K562 (cell line): ENCODE measurements around the gene TXNL1. TPM values are rescaled to one million over a fixed set of nuclear protein-coding genes. Genes with fewer than 3 reads are reported as not detected.

ENCODE experiments used
- CBX3 ChIP-seq, 2 experiments: IDR thresholded peaks; 1 replicate in 1 of 2; 2 replicates in 1 of 2; pipeline ENCODE4 v1.6.1; 2012; ENCODE audit warnings: inconsistent platforms in 2 of 2, low read length in 2 of 2, borderline replicate concordance in 1 of 2, control low read depth in 1 of 2
- EZH2 ChIP-seq: IDR thresholded peaks from 2 replicates; pipeline ENCODE4 v1.6.1; 2012; ENCODE audit warnings: low read depth, mild to moderate bottlenecking, inconsistent platforms, low read length, borderline replicate concordance
- FOXM1 ChIP-seq, 2 experiments: fragments of 450-650 bp in 1 of 2; sonication (generic) in 1 of 2; formaldehyde crosslinking in 1 of 2; IDR thresholded peaks; 2 replicates each; pipeline versions ENCODE4 v1.6.1 to v1.9.0; 2017 to 2022; ENCODE audit warnings: low read depth in 2 of 2, mild to moderate bottlenecking in 2 of 2, missing genetic modification reagents in 1 of 2, moderate library complexity in 1 of 2
- MCM7 ChIP-seq, 2 experiments: fragments of 450-650 bp; IDR thresholded peaks; 2 replicates each; pipeline ENCODE4 v1.6.1; 2016 to 2018
- MNT ChIP-seq, 2 experiments: fragments of 450-650 bp; conservative IDR thresholded peaks; 2 replicates each; pipeline ENCODE4 v1.6.1; 2017; ENCODE audit warnings: mild to moderate bottlenecking in 2 of 2, moderate library complexity in 2 of 2
- NR2C1 ChIP-seq, 2 experiments: fragments of 450-650 bp; IDR thresholded peaks; 2 replicates each; pipeline ENCODE4 v1.6.1; 2017; ENCODE audit warnings: mild to moderate bottlenecking in 2 of 2, antibody characterized with exemption in 1 of 2, inconsistent platforms in 1 of 2, missing compliant biosample characterization in 1 of 2, missing genetic modification characterization in 1 of 2
- NR2C2 ChIP-seq, 2 experiments: fragments of 200-800 bp in 1 of 2; sonication (Bioruptor generic) in 1 of 2; sonication (generic) in 1 of 2; formaldehyde crosslinking in 1 of 2; IDR thresholded peaks; 2 replicates each; pipeline versions ENCODE4 v1.6.1 to v1.8.0; 2016 to 2022; ENCODE audit warnings: mild to moderate bottlenecking in 1 of 2, missing compliant biosample characterization in 1 of 2, missing genetic modification characterization in 1 of 2, missing genetic modification reagents in 1 of 2
- PRPF4 ChIP-seq: fragments of 200-400 bp; formaldehyde crosslinking; IDR thresholded peaks from one replicate; pipeline ENCODE4 v1.6.1; 2017; ENCODE audit warnings: low read length, low read depth, mild to moderate bottlenecking; ENCODE audit not compliant: insufficient read depth, poor library complexity, severe bottlenecking
- RAD21 ChIP-seq, 2 experiments: fragments of 250-450 bp in 1 of 2; fragments of 450-650 bp in 1 of 2; sonication (Bioruptor Pico) in 1 of 2; formaldehyde crosslinking in 1 of 2; IDR thresholded peaks in 1 of 2; conservative IDR thresholded peaks in 1 of 2; 2 replicates each; pipeline versions ENCODE4 v1.4.0 to v1.8.0; 2020 to 2022; ENCODE audit warnings: mild to moderate bottlenecking in 2 of 2, moderate library complexity in 1 of 2
- SMARCC2 ChIP-seq: fragments of 450-650 bp; IDR thresholded peaks from 2 replicates; pipeline ENCODE4 v1.6.1; 2017; ENCODE audit warnings: antibody characterized with exemption, moderate library complexity, mild to moderate bottlenecking, low read depth
- SOX6 ChIP-seq: fragments of 450-650 bp; IDR thresholded peaks from 2 replicates; pipeline ENCODE4 v1.6.1; 2014; ENCODE audit warnings: mild to moderate bottlenecking
- TAL1 ChIP-seq: fragments of 450-650 bp; IDR thresholded peaks from 2 replicates; pipeline ENCODE4 v1.6.1; 2016; ENCODE audit warnings: mild to moderate bottlenecking
- TBP ChIP-seq: optimal IDR thresholded peaks from 2 replicates; pipeline ENCODE3; 2011; ENCODE audit warnings: low read depth, low read length, improper control_type of control experiment
- TRIM28 ChIP-seq: fragments of 450-650 bp; IDR thresholded peaks from 2 replicates; pipeline ENCODE4 v1.6.1; 2017
- YBX1 ChIP-seq: fragments of 450-650 bp; IDR thresholded peaks from 2 replicates; pipeline ENCODE4 v1.7.1; 2016; ENCODE audit warnings: mild to moderate bottlenecking
- ZNF143 ChIP-seq: sonication (generic); formaldehyde crosslinking; IDR thresholded peaks from 2 replicates; pipeline ENCODE4 v1.9.0; 2022; ENCODE audit warnings: mild to moderate bottlenecking, missing genetic modification reagents
- ZNF324 ChIP-seq: fragments of 250-450 bp; sonication (Bioruptor Pico); IDR thresholded peaks from 2 replicates; pipeline ENCODE4 v1.4.0; 2020; ENCODE audit warnings: mild to moderate bottlenecking
- ZNF511 ChIP-seq: sonication (generic); formaldehyde crosslinking; IDR thresholded peaks from 2 replicates; pipeline ENCODE4 v1.8.0; 2022; ENCODE audit warnings: mild to moderate bottlenecking, missing genetic modification reagents
- polyA plus RNA-seq, 8 experiments: library from polyadenylated mRNA; depleted of rRNA in 4 of 8; stranded (reverse) in 5 of 8; unstranded in 3 of 8; fragments of >200 nt; fragmentation: Nextera tagmentation in 2 of 8; fragmentation: Illumina TruSeq in 1 of 8; extraction: Ambion mirVana in 2 of 8; extraction: Trizol in 1 of 8; gene quantifications; 2 replicates each; pipeline versions ENCODE4 v1.2.1 to v1.2.3, GENCODE V29; 2011 to 2014; ENCODE audit warnings: inconsistent platforms in 1 of 8, missing spikeins in 1 of 8
- total RNA-seq, 7 experiments: library from RNA; depleted of rRNA in 6 of 7; stranded (reverse); fragments of >200 nt in 6 of 7; fragmentation: Illumina TruSeq in 2 of 7; extraction: Trizol in 2 of 7; gene quantifications; 2 replicates each; pipeline versions ENCODE4 v1.2.1 to v1.2.3, GENCODE V29; 2011 to 2021; ENCODE audit warnings: low replicate concordance in 1 of 7
- TF ChIP-seq, protein P1 (sequence below): fragments of 250-450 bp; sonication (Bioruptor Pico); IDR thresholded peaks from 2 replicates; pipeline ENCODE4 v1.8.0; 2021; ENCODE audit warnings: borderline replicate concordance, mild to moderate bottlenecking, moderate library complexity; ENCODE audit not compliant: poor library complexity, severe bottlenecking
- TF ChIP-seq, protein P2 (sequence below): fragments of 450-650 bp; formaldehyde crosslinking; IDR thresholded peaks from 2 replicates; pipeline ENCODE4 v1.4.0; 2020; ENCODE audit warnings: mild to moderate bottlenecking, moderate library complexity

Gene TXNL1
- total and polyA plus RNA-seq, 9 of the 15 experiments (the other 6 are each of a cell fraction or from before 2014, with no cell fraction given): 45.4 to 103 (median 65.7) TPM

- TF ChIP-seq MNT (conservative IDR thresholded peaks at IDR 0.05) (0 out of 4 replicates have a peak, but pooled peaks of 1 of the 2 experiments have one; percentile 26), SMARCC2 (no peak), CBX3 (IDR thresholded peaks at IDR 0.05; ENCODE audit: borderline replicate concordance in 1 of 2, low read length in 2 of 2) (no peak), EZH2 (no peak), ZNF143 (CRISPR knock-in tag) (no peak), YBX1 (no peak), TRIM28 (no peak), FOXM1 (IDR thresholded peaks at IDR 0.05; ENCODE audit: low read depth) (no peak), FOXM1 (CRISPR knock-in tag; IDR thresholded peaks at IDR 0.05; ENCODE audit: low read depth) (no peak), ZNF324 (CRISPR knock-in tag) (no peak), TBP (no peak), PRPF4 (no peak), MCM7 (IDR thresholded peaks at IDR 0.05) (no peak), ZNF511 (0 out of 2 replicates have a peak, but pooled peaks have one; percentile 29), SOX6 (no peak), NR2C1 (IDR thresholded peaks at IDR 0.05) (peak; percentile 44), NR2C1 (tag; IDR thresholded peaks at IDR 0.05) (no peak), RAD21 (CRISPR knock-in tag; conservative IDR thresholded peaks at IDR 0.05 in 1 of 2, IDR thresholded peaks at IDR 0.05 in 1 of 2) (peak; percentile 28 to 65; a peak in 2 of 4 replicates), TAL1 (no peak), NR2C2 (CRISPR knock-in tag; IDR thresholded peaks at IDR 0.05) (no peak), NR2C2 (tag; IDR thresholded peaks at IDR 0.05) (0 out of 2 replicates have a peak, but pooled peaks have one; percentile 21)
- TF ChIP-seq, protein P1, sequence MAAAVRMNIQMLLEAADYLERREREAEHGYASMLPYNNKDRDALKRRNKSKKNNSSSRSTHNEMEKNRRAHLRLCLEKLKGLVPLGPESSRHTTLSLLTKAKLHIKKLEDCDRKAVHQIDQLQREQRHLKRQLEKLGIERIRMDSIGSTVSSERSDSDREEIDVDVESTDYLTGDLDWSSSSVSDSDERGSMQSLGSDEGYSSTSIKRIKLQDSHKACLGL (CRISPR knock-in tag): no peak
- TF ChIP-seq, protein P2, sequence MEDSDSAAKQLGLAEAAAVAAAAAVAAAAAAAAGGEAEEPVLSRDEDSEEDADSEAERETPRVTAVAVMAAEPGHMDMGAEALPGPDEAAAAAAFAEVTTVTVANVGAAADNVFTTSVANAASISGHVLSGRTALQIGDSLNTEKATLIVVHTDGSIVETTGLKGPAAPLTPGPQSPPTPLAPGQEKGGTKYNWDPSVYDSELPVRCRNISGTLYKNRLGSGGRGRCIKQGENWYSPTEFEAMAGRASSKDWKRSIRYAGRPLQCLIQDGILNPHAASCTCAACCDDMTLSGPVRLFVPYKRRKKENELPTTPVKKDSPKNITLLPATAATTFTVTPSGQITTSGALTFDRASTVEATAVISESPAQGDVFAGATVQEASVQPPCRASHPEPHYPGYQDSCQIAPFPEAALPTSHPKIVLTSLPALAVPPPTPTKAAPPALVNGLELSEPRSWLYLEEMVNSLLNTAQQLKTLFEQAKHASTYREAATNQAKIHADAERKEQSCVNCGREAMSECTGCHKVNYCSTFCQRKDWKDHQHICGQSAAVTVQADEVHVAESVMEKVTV: 0 out of 2 replicates have a peak, but pooled peaks have one; percentile 21
Measured at GRCh38 chr18:56563568-56563967, 74.8 kb downstream of the TXNL1 start (continued).
